Astrocyte of the cerebellum (primary cell): ENCODE results near the gene PREX1.

ENCODE experiments used
- DNase-seq: peaks from one replicate; pipeline ENCODE4 v3.0.0-alpha.2; 2011; ENCODE audit warnings: low read depth
- H3K4me3 ChIP-seq: 2 replicates; pipeline ENCODE4 v1.5.1; 2011; ENCODE audit warnings: mild to moderate bottlenecking, low read depth, low read length, moderate library complexity
- CTCF ChIP-seq: IDR thresholded peaks from 2 replicates; pipeline ENCODE4 v1.5.1; 2012; ENCODE audit warnings: low read length, low read depth, moderate library complexity, mild to moderate bottlenecking; ENCODE audit errors: missing control alignments
- in situ Hi-C: cut with HindIII; loops from 2 replicates; pipeline ENCODE4 v1.10.0; 2017; ENCODE audit warnings: low sequenced_read_pairs

Gene PREX1

GRCh38 chr20:48744515-48744914 lies 83.3 kb downstream of the PREX1 start:
- no peak overlapping the region for H3K4me3 ChIP-seq
- TF ChIP-seq CTCF: no peak
- in situ Hi-C loops: no loop called here
- no peak for DNase-seq

- no peak for TF ChIP-seq CTCF
- no peak for DNase-seq
Observed at GRCh38 chr20:48743807-48744206, 84.0 kb downstream of the PREX1 start.

DNA sequence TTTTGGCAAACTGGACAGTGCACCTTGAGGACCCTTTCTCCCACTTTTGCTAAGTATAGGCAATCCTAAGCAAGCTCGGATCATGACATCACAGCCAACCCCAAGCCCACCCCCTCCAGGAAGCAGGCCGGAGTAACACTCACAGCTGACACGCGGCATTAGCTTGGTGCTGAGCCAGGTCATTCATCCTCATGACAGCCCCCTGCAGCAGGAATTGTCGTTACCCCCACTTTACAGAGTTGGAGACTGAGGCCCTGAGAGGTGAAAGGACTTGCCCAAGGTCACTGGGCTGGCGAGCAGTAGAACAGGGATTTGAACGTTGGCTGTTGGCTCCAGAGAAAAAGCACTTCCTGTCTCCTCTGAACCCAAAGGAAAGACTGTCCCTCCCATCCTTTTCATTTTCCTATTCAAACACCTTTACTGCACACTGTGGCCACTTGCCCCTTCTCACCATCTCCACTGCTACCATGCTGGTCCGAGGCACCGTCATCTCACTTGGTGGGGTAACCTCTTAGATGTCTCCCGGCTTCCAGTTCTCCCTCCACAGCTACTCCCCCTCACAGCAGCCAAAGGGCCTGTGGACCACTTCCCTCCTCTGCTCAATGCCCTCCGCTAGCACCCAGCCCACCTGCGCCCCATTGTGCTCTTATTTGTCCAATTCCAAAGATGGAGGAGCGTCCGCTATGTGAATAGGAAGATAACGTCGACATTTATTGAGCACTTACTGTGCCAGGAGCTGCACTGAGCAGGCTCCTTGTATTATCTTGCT lies 84.7 kb downstream of the PREX1 start:
- DNase-seq: no peak
- in situ Hi-C loops: no loop called here
- TF ChIP-seq CTCF: no peak
- no peak overlapping the region for H3K4me3 ChIP-seq

More at GRCh38 chr20:48743807-48744206, 84.0 kb downstream of the PREX1 start:
- H3K4me3 ChIP-seq: no peak overlapping the region
- in situ Hi-C loops: no loop called here

DNA sequence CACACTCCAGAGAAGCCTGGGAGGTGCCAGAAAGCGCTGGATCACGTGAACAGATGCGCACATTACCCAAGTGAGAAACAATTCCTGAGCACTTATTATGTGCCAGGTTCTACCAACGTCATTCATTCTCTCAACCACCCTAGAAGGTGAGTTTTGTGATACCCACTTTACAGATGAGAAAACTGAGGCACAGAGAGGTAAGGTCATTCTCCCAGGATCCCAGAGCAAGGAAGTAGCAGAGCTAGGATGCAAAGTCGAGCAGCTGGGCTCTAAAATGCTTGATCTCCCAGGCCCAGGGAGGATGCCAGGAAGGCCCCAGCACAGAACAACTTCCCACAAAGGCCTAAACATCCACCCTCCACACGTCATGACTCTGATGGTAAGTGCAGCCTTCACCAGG lies 85.6 kb downstream of the PREX1 start:
- no peak for DNase-seq
- H3K4me3 ChIP-seq: no peak overlapping the region
- TF ChIP-seq CTCF: no peak
- in situ Hi-C loops: no loop called here

- no peak overlapping the region for H3K4me3 ChIP-seq
- no peak for DNase-seq
- no peak for TF ChIP-seq CTCF
- in situ Hi-C loops: no loop called here
Observed at GRCh38 chr20:48741669-48742068, 86.1 kb downstream of the PREX1 start.

- in situ Hi-C loops: no loop called here
- TF ChIP-seq CTCF: no peak
- no peak for DNase-seq
- H3K4me3 ChIP-seq: no peak overlapping the region
Observed at GRCh38 chr20:48740712-48741111, 87.1 kb downstream of the PREX1 start.

DNA sequence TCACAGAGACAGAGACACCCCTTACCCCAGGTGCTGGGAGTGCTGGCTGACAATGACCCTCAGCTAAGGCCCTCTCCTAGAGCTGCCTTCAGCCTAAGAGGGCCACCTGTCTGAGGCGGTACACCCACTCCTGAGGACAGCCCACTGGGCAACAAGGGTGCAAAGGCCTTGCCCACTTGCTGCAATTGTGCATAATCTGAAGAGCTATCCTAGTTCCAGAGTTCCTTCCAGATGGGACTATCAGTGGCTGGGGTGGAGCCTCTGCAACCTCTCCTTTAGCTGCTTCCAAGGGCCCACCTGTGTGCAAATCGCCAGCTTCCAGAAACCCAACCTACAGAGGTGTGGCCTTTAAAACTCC lies 87.5 kb downstream of the PREX1 start:
- in situ Hi-C loops: no loop called here
- no peak overlapping the region for H3K4me3 ChIP-seq
- no peak for DNase-seq
- no peak for TF ChIP-seq CTCF
